ENCODE results near the gene ROR2. TPM values are rescaled to one million over a fixed set of nuclear protein-coding genes. Genes with fewer than 3 reads are reported as not detected.
"Not testable (repeated sequence)": the region's sequence is repeated elsewhere in the genome, so short reads cannot be mapped to it uniquely, and the experiment has no call there.

Gene ROR2
- total and polyA plus RNA-seq, 10 donors, result 0.65 to 15.6 (median 6.0) TPM

DNA sequence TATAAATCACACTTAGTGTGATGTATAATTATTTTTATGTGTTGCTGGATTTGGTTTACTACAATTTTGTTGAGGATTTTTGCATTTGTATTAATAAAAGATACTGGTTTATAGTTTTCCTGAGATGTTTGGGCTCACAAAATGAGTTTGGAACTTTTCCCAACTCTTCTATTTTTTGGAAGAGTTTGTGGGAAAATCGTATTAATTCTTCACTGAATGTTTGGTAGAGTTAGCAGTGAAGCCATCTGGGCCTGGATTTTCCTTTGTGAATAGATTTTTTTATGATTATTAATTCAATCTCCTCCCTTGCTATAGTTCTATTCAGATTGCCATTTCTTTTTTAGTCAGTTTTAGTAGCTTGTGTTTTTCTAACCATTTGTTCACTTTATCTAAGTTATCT, 324.7 kb downstream of the ROR2 start:
- TF ChIP-seq POLR2AphosphoS5 (IDR thresholded peaks at IDR 0.05) (no peak), POLR2A (IDR thresholded peaks at IDR 0.05) (no peak)
- TF ChIP-seq, protein P1, sequence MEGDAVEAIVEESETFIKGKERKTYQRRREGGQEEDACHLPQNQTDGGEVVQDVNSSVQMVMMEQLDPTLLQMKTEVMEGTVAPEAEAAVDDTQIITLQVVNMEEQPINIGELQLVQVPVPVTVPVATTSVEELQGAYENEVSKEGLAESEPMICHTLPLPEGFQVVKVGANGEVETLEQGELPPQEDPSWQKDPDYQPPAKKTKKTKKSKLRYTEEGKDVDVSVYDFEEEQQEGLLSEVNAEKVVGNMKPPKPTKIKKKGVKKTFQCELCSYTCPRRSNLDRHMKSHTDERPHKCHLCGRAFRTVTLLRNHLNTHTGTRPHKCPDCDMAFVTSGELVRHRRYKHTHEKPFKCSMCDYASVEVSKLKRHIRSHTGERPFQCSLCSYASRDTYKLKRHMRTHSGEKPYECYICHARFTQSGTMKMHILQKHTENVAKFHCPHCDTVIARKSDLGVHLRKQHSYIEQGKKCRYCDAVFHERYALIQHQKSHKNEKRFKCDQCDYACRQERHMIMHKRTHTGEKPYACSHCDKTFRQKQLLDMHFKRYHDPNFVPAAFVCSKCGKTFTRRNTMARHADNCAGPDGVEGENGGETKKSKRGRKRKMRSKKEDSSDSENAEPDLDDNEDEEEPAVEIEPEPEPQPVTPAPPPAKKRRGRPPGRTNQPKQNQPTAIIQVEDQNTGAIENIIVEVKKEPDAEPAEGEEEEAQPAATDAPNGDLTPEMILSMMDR (IDR thresholded peaks at IDR 0.05 in 8 of 11, conservative IDR thresholded peaks at IDR 0.05 in 3 of 11), result no peak
- Histone ChIP-seq H3K9me3 (peaks cover 0 to 18% (median 8%) of the 10 kb centered on the region in 8 donors), H3K4me3 (no peak overlapping the region), H3K36me3 (no peaks in the 10 kb centered on the region), H3K4me1 (no peaks in the 10 kb centered on the region), H3K27me3 (replicated peaks in 1 of 7) (peaks cover 0 to 2% (median 0%) of the 10 kb centered on the region in 7 donors), H3K27ac (no peak overlapping the region)
- DNase-seq, result no peak
- intact Hi-C loops (cut with DNase I; ENCODE audit: low total_unique reads), result no loop called here
- 58 to 86% (median 73%) methylated on average over 1 of the region's 1 CpG for WGBS, 5 donors

DNA sequence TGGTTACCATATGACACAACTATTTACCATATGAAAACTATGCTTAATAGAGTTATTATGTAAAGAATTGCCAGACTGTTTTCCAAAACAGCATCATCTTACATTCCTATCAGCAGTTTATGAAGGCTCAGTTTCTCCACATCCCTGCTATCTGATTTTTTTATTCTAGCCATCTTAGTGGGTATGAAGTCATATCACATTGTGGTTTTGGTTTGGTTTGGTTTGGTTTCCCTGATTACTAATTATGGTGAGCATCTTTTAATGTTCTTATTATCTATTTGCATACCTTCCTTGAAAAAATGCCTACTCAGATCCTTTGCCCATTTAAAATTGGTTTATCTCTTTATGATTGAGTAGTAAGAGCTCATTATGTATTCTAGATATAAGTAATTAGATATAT, 327.0 kb downstream of the ROR2 start:
- H3K27ac ChIP-seq, result no peak overlapping the region
- no peak for TF ChIP-seq POLR2AphosphoS5 (IDR thresholded peaks at IDR 0.05)
- TF ChIP-seq, protein P1 (IDR thresholded peaks at IDR 0.05 in 8 of 11, conservative IDR thresholded peaks at IDR 0.05 in 3 of 11), result no peak
- no peak for TF ChIP-seq POLR2A (IDR thresholded peaks at IDR 0.05)
- intact Hi-C loops (cut with DNase I; ENCODE audit: low total_unique reads), result no loop called here
- H3K36me3 ChIP-seq, result no peaks in the 10 kb centered on the region
- H3K4me1 ChIP-seq, result no peaks in the 10 kb centered on the region
- H3K9me3 ChIP-seq, result peaks cover 0 to 4% (median 0%) of the 10 kb centered on the region in 8 donors
- peaks cover 0 to 7% (median 0%) of the 10 kb centered on the region in 7 donors for H3K27me3 ChIP-seq (replicated peaks in 1 of 7)
- H3K4me3 ChIP-seq, result no peak overlapping the region
- no peak for DNase-seq

DNA sequence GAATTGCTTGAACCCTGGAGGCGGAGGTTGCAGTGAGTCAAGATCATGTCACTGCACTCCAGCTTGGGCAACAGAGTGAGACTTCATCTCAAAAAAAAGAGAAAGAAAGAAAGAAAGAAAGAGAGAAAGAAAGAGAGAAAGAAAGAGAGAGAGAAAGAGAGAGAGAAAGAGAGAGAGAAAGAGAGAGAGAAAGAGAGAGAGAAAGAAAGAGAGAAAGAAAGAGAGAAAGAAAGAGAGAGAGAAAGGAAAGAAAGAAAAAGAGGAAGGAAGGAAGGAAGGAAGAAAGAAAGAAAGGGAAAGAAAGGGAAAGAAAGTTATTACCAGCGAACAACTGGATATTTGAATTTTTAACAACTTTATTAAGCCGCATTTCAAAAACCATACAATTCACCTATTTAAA, 327.9 kb downstream of the ROR2 start:
- H3K9me3 ChIP-seq; H3K4me3 ChIP-seq; intact Hi-C loops (cut with DNase I; ENCODE audit: low total_unique reads); H3K36me3 ChIP-seq; H3K27me3 ChIP-seq (replicated peaks in 1 of 7); DNase-seq; H3K27ac ChIP-seq; H3K4me1 ChIP-seq: not testable (repeated sequence)
- WGBS, 5 donors, result 92 to 98% (median 94%) methylated on average over 3 of the region's 3 CpGs

DNA sequence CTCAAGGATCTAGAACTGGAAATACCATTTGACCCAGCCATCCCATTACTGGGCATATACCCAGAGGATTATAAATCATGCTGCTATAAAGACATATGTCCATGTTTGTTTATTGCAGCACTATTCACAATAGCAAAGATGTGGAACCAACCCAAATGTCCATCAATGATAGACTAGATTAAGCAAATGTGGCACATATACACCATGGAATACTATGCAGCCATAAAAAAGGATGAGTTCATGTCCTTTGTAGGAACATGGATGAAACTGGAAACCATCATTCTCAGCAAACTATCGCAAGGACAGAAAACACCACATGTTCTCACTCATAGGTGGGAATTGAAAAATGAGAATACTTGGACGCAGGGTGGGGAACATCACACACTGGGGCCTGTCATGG, 336.0 kb downstream of the ROR2 start:
- H3K9me3 ChIP-seq; DNase-seq; H3K36me3 ChIP-seq; intact Hi-C loops (cut with DNase I; ENCODE audit: low total_unique reads); H3K27me3 ChIP-seq (replicated peaks in 1 of 7); H3K4me1 ChIP-seq; H3K4me3 ChIP-seq; H3K27ac ChIP-seq: not testable (repeated sequence)
- 92 to 100% (median 94%) methylated on average over 2 of the region's 2 CpGs for WGBS, 5 donors

DNA sequence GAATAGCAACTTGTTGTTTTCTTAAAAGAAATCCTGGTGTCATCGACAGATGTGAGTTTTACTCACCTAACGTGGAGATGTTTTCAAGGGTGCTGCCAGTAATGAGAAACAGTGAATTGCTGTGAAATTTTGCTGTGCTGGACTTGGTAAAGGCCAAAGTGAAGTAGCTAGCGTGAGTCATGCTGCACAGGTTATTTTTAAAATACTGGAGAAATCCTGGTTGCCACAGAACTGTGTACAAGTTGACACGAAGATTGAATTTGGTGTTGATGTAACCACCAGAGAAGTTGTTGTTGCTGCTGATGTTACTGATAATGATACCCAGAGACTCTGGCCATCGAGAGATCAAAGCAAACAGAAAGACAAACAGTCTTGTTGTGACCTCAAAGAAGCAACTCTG, 338.4 kb downstream of the ROR2 start:
- Histone ChIP-seq H3K9me3 (peaks cover 0 to 5% (median 0%) of the 10 kb centered on the region in 8 donors), H3K27ac (no peak overlapping the region), H3K27me3 (replicated peaks in 1 of 7) (peaks cover 0 to 6% (median 0%) of the 10 kb centered on the region in 7 donors), H3K4me3 (no peak overlapping the region), H3K36me3 (no peaks in the 10 kb centered on the region), H3K4me1 (no peaks in the 10 kb centered on the region)
- WGBS, 5 donors, result 53 to 67% (median 64%) methylated on average over 5 of the region's 5 CpGs
- TF ChIP-seq POLR2A (IDR thresholded peaks at IDR 0.05) (no peak), POLR2AphosphoS5 (IDR thresholded peaks at IDR 0.05) (no peak)
- TF ChIP-seq, protein P1 (IDR thresholded peaks at IDR 0.05 in 8 of 11, conservative IDR thresholded peaks at IDR 0.05 in 3 of 11), result no peak
- no peak for DNase-seq
- intact Hi-C loops (cut with DNase I; ENCODE audit: low total_unique reads), result no loop called here
